Kasumi-1 (cell line): Measurements from ENCODE around the gene BAG5.

ENCODE experiments used
- DNase-seq, 2 experiments: peaks; one replicate each; lab custom pipeline; 2025; lab: John Stamatoyannopoulos, UW

The BAG5 gene

DNA sequence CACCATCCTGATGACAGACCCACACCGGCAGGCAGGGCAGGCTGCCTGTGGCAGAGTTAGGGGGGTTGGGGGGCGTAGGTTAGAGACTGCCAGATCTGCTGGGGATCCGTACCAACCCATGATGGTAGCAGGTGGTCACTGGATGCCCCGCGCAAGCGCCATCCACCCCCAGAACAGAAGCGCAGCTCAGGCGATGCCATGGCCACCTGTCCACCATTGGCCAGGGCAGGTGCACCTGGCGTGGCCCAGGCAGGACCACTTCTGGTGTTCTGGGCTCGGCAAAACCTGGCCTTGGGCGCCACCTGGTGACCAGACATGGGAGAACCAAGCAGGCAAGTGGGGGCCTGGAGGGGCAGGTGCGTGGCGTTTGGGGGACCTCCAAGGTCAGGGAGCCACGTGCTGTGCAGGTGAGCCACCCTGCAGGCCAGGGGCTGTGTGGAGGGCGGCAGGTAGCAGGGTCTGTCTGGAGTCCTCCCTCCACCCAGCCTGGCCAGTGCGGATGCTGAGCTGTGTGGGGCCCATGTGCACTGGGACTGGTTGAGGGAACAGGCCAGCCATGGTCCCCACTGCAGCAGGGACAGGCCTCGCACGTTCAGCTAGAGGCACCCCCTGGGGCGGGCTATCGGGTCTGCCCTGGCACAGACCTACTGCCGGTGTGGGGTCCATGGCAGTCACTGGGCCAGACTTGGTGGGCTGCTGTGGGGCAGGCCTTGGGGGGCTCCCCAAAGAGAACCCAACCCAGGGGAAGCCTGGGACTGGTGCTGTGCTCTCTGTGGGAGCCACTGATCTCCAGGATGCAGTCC is 15.6 kb downstream of the BAG5 start:
- peak; percentile 22 to 45 for DNase-seq

DNA sequence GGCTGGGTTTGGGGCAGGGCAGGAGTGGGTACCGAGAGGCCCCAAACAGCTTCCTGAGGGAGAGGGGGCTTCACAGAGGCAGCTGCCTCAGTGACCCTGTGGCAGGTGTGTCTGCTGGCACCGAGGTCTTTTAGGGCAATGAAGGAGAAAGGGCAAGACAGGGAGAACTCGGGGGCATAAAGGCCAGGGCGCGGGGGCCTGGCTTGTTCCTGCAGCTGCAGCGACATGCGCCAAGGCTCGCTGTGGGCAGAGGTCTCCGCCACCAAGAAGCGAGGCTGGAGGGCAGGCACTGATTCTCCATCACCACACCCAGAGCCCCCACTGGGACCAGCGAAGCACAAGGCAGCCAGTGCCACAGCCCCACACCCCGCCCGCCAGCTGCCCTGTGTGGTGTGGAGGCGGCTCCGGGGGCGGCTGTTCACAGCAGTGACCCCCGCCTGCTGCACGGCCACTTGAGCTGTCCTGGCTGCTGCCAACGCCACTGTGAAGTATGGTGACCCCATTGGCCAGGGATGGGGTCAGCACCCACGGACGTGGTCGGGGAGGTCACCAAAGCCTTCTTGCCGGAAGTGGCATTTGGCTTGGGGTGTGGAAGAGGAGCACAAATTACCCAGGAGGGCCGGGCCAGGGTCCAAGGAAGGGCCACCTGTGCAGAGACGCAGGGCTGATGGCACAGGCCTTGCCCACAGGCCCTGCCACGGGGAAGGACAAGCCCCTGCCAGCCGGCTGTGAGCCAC is 16.4 kb downstream of the BAG5 start:
- no peak for DNase-seq

DNA sequence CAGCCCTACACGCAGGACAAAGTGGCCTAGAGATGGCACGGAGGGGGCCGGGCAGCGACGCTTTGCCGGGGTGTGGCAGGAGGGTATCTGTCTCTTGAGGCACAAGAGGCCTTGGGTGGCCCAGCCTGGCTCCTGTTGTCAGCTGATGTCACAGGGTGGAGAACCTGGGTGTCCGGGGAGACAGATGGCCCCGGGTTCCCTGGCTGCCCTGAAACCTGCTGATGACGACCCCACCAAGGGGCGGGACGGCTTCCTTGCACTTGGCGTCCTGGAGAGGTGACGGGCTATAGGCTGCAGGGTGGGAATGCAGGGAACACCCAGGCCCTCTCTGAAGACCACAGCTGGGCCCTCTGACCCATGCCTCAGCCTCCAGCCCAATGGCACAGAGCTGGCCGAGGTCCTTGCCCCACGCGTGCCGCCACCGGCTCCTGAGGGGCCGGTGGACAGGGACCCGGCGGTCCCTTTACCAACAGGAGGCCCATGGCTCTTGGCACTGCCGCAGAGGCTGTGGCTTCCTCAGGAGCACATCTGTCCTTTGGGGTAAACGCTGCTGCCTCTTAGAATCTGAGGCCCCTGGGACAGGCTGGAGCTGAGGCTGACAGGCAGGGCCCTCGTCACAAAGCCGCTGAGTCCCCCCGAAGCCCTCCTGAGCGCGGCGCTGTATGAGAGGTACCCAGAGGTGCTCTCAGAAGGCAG is 17.1 kb downstream of the BAG5 start:
- DNase-seq = no peak

DNA sequence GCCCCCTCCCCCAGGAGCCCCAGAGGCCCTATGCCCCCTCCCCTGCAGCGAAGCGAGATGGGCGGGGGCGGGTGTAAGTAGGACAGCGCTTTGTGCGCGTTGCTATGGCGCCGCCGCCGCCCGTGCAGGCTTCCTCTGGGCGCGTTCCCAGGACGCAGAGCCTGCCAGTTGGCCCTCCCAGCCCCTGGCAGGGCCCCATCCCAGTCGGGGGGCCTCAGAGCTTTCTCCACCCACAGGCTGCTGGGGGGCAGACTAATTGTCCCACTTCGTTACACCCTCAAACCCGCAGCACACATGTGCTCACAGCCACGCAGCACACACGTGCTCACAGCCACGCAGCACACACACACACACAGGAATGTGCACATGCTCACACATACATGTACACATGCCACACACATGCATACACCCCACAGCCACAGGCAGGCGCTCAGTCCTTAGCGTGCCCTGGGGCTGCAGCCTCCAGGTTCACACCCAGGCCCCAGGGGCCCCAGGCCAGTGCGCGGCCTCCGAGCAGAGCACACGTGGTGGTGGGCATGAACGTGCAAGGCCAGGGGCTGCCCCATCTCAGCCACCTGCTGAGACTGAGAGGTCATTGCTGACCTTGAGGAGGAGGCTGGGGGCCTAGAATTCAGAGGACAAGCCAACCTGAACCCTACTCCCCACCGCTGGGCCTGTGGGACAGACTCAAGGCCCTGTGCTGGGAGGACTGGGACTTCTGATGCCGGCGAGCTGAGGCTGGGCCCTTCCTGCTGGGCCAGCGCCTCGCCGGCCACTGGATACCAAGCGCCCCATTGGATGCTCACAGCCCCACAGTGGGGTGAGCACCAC is 17.9 kb downstream of the BAG5 start:
- no peak for DNase-seq

DNA sequence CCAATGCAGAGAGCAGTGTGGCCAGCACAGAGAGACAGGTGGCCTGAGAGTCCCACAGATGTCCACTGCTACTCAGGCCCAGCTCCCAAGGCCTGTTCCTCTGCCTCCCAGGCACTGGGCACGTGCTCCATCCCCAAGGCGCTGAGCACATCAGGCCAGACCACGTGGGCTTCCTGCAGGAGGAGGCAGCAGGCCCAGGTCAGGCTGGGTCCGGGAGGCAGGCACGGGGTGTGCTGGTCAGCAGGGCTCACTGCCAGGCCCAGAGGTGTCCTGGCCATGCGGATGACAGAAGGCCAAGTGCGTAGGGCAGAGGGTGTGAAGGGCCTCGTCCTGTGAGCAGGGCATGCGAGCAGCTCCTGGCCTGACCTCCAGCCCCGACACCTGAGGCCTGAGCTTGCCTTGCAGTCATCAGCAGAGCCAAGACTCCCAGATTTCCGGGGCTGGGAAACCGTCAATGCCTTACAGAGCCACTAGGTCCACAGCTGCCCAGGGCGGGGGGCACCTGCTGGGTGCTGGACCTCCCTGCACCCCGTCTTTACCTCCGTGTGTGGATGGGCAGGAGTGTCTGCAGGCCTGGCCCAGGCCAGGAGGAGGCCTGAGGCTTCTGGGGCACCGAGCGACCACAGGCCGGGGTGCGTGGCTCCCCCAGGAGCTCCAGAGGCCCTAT is 18.6 kb downstream of the BAG5 start:
- no peak for DNase-seq

DNA sequence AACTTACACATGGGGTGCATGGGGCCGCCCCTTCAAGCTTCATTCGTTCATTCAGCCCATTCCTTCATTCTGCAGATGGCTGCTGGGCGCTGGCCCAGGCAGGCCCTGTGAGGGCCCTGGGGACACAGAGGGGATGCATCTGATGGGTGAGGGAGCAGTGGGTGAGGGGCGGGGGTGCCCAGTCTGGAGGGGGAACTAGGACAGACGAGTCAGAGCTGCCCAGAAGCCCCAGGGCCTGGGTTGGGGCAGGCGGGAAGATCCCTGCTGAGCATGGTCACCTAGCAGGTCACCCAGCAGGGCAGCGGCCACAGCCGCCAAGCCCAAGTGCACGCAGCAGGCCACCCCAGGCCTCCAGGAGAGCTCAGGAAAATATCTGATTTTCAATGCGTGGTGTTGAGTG is 19.3 kb downstream of the BAG5 start:
- no peak for DNase-seq

DNA sequence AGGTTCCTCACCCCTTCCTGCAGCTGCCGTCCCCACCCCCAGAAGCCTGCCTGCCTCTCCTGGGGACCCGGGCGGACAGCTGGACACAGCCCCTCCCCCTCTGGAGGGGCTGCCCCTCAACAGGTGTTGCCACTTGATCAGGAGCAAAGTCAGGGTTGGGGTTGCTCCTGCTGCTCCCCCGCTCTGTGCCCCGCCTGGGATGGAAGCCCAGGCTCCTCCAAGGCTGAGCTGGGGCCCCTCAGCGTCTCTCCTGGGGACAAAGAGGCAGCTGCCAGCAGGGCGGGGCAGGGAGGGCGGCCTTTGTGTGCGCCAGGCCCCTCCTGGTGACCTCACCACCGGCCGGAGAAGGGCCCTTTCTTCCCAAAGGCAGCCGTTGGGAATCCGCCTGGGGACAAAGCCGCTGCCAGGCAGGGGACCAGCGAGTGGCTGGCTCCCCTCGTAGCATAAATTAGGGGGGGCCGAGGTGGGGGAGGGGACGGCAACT is 19.8 kb downstream of the BAG5 start:
- no peak for DNase-seq

DNA sequence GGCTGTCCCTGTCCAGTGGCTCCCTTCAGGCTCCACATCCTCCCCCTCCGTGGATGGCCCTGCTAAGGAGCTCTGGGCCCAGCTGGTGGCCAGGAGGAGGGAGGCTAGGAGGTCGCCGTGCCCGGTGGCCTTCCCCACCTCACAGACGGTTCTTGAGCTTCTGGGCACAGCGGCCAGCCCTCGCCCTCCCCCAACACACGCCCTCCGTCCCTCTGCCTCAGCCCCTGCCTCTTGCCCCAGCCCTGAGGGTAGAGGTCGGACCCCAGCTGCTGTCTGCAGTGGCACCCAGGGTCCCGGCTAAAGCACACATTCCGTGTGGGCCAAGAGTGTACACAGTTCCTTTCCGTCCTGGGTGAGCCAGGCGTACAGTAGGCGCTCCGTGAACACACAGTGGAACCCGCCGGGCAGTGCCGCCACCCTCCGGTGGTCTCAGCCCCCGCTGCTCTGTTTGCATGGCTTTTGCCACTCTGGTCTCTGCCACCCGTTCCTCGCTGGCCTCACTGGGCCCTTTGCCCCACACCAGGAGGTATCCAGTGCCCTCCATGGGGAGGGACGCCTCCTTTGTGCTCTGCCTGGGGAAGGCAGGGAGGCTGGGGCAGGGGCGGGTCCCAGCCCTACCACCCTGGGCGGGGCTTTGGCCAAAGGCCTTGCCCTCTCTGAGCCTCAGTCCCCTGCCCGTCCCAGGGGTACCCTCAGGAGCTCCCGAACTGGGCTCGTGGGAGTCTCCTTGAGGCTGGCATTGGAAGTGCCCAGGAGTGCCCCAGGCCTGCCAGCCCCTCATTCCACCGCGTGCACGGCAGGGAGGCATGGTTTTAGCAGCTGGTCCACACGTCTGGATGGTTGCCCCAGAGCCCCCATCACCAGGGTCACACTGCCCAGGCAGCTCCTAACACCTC is 20.5 kb downstream of the BAG5 start:
- no peak for DNase-seq

DNA sequence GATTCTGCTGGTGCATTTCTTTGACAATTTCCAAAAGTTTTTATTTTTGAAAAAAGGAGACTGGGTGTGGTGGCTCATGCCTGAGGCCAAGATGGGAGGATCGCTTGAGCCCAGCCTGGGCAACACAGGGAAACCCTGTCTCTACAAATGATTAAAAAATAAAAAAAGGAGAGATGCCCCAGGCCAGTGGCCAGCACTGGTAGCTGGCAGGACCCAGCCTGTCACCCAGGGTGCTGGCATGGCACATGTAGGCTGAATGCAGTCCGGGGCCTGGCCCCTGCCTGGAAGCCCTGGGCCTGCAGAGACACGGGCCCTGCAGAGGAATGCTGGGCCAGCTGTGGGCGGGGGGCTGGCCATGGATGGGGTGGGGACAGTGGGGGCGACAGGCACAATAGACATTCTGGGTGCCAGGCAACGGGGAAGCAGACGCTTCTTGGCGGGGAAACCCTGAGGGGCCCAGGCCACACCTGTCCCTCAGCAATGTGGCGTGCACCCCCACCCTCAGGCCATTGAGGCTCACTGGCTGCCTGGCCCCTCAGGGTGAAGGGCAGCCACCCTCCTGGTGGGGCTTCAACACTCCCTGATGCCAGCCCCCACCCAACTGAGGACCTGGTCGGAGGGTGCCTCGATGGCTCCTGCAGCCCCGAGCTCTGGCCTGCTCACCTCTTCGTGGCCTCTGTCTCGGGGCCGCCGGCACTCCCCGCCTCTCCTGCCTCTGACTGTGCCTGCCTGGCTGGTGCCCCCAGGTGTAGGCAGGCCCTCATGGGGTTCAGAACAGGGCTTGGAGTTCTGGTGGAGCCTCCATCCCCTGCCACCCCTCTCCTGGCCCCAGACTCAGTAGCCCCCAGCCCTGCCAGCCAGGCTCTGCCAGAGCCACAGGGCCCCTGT is 21.4 kb downstream of the BAG5 start:
- no peak for DNase-seq

DNA sequence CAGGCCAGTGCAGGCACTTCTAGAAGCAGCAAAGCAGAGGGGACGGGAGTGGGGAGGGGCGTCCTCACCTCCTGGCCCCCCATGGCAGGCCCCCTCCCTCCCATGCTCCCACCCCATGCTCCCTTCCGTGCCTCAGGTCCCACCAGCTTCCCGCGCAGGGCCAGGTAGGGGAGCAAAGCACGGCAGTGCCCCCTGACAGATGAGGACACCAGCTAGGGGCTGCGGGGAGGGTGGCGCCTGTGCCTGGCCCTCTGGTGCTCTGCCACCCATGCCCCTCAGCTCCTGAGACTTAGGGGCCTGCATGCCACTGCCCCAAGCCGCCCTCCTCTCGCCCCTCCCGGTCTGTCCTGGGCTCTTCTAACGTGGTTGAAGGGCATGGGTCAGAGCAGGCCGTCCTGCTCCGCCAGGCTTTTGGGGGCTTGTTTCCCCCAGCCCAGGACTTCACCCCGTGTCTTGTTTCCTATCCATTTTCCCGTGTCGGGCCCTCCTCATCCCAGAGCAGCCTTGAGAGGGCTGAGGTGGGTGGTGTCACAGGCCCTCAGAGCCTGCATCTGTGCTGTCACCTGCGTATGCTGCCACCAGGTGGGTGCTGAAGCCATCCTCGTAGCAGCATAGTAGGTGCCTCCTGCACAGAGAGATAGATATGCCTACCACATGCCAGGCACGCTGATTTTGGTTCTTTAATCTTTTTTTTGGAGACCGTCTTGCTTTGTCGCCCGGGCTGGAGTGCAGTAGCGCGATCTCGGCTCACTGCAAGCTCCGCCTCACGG is 23.2 kb downstream of the BAG5 start:
- no peak for DNase-seq

DNA sequence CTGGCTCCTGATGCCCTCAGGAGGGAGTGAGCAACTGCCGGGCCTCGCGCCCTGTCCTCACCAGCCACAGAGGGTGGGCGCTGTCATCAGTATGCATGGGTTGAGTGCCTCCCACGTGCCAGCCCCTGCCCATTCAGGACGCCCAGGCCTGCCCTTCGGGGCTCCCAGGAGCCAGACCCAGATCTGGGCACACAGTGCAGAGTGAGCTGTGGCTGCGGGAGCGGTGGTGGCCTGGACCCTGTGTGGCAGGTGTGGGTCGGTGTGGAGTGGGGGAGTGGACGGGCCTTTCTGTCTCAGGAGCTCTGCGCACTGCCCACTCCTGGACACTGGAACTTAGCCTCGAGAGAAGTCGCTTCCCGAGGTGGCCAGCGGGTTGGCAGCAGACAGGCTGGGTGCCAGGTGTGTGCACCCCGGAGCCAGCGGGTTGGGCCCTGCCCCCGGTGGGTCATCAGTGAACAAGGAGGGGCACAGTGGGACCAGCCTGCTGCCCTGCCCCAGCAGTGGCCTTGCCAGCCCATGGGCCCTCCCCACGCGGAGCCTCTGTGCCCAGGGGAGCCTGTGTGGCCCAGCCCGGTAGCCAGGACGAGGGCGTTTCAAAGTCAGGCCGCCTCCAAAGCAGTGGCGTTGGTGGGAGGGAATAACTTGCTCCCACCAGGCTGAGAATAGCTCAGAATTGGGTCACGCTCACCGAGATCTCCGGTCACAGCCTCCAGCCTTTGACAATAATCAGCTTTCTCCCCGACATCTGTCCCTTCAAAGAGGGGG is 24.0 kb downstream of the BAG5 start:
- DNase-seq = no peak

DNA sequence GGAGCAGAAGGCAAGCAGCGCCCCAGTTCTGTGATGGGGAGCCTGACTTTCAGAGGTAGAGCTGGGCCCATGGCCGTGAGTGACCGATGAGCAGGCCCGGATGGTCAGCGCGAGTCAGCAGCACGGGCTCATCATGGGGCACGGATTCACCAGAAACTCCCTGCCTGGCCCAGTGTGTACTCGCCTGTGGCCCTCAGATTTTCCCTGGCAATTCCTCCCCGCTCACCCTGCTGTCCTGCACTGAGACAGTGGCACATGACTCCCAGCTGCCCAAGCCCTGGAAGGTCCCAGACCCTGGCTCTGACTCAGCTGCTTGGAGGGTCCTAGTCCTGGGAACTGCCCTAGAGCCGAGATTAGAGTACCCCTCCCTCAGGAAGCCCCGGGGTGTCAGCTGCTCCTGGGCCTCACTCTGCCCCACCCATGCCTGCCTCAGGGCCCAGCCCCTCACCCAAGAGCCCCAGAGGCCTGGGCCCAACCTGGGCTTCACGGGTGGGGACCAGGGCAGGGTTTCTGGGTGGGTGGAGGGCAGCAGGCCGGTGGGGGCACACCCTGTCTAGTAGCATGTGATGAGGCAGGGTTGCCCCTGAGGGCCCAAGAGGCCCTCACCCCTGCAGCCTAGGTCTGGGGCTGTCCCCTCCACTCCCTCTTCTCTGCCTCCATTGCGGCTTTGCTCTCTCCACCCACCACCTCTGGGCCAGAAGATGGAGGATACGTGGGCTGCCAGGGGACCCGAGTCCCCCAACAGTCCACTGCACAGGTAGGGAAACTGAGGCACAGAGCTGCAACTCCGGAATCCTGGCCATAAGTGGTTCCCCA is 25.1 kb downstream of the BAG5 start:
- DNase-seq = no peak

DNA sequence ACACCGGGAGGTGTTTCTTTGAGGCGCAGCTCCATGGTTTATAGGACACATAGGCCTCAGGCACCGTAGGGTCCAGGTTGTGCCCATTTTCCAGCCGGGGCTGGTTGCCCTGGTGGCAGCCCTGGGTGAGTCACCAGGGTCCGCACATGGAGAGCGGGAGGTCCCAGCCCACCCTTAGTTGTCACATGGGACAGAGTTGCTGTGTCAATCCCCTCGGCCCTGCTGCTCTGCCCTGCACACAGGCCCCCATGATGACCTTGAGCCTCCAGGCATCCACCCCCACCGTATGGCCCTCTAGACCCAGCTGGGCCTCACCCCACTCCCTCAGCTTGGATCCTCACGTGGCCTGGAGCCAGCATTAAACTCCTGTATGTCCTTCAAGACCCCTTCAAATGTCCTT is 25.8 kb downstream of the BAG5 start:
- no peak for DNase-seq

DNA sequence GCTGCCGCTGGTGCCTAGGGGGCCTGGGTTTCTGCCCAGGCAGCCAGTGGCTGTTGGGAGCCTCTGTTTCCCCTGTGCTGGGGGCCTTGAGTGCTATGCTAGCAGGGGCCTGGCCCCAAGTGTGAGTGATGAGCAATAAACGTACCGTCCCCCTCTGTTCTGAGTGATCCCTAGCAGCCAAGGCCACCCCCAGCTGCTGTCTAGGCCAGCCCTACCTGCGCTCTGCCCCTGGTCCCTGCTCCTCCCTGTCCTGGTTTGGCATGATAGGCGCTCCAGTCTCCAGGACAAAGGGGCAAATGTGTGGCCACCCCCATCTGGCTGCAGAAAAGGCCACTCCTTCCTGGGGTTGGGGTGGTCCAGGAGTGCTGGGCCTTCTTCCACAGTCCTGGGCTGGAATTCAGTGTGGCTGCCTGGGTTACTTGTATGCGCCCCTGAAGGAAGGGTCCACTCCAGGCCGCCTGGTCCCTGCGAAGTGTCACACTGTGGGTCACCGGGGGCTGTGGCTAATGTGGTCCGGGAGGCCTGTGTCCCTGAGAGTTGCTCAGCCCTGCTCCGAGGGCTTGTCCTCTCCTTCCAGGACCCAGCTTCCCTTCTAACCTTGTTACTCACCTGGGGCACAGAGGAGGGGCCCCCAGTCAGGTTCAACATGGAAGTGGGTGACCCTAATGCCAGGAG is 26.4 kb downstream of the BAG5 start:
- no peak for DNase-seq

DNA sequence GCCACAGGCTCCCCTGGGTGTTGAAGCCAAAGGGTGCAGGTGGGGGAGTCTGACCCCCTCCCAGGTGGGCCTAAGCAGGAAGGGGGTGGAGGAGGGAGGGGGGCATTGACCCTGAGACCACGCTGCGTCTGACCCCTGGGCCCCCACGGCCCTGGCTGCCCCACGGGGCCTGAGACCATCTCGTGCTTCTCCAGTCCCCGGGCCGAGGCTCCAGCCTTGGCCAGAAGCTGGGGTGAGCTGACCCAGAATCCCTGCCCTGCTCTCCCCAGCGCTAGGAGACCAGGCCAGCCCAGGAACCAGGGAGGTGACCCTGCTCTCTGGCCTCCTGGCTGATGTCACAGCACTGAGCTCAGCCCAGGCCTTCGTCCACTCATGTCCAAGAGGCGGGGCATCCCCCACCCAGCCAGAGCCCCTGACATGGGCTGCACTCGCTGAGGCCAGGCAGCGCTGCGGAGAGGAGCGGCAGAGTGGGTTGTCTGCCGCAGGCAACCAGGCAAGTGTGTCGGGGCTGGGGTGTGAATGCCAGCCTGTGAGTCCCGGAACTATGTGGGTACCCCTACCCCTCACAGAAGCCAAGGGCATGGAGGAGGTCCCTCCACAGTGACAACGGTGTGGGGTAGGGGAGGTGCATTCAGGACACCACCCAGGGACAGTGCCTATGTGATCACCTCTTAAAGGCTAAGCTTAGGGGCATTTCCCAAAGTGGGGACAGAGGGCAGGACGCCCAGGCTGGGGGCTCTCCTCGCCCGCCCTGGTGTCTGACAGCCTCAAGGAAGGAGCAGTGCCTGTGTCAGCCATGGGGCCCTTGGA is 27.2 kb downstream of the BAG5 start:
- DNase-seq = no peak
